NK-92 (cell line): ENCODE measurements around the gene HMG20A.

Experiments used
- DNase-seq: peaks from one replicate; lab custom pipeline; 2025; ENCODE audit not compliant: unreplicated experiment; lab: John Stamatoyannopoulos, UW

Gene HMG20A

GRCh38 chr15:77474310-77474988, 53.8 kb downstream of the HMG20A start:
- DNase-seq: no peak

DNA sequence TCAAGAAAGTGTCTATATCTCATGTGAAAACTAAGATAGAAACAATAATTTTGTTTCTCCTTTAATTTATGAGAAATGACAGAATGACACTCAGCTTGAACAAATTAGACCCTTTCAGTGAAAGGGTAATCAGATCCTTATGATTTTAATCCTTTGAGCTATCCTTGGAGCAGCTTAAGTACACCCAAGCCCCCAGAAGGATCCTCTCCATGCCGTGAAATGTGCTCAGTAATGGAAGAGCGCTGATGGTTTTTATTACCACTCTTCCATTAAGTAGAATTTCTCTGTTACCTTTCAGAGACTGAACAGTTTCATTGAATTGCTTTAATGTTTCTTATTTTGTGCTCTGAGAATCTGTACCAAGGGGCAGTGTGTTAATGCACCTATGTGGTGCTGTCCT, 54.3 kb downstream of the HMG20A start:
- no peak for DNase-seq

GRCh38 chr15:77475898-77476297, 55.2 kb downstream of the HMG20A start:
- no peak for DNase-seq

- DNase-seq: no peak
Observed at GRCh38 chr15:77476995-77477394, 56.3 kb downstream of the HMG20A start.

DNA sequence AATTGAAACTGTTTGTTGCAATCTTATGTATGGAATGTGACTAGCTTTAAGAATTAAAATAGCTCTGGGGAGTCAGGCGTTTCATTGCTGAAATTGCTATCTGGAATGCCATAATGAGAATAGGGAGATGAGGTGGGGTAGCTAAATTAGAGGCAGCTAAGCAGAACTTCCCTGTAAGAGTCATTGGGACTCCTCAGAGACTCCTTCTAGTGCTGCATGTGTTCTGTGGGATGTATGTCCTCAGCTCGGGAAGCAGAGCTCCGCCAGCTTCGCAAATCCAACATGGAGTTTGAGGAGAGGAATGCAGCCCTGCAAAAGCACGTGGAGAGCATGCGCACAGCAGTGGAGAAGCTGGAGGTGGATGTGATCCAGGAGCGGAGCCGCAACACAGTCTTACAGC, 57.4 kb downstream of the HMG20A start:
- DNase-seq: no peak

DNA sequence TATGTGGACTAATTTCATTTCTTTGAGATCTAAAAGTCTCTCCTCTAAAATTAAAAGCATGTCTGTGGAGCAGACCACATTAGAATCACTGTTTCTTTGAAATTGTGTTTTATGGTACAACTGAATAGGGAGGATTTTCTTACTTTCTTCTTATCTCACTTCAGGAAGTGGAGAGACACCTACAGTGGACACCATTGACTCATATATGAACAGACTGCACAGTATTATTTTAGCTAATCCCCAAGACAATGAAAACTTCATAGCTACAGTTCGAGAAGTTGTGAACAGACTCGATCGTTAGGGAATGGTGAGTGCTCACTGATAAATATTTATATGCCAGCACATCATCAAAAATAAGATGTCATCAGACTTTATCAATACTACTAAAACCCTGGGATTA, 58.3 kb downstream of the HMG20A start:
- DNase-seq: no peak

- no peak for DNase-seq
Observed at GRCh38 chr15:77480859-77481633, 60.4 kb downstream of the HMG20A start.

- no peak for DNase-seq
Observed at GRCh38 chr15:77481670-77482069, 61.0 kb downstream of the HMG20A start.

DNA sequence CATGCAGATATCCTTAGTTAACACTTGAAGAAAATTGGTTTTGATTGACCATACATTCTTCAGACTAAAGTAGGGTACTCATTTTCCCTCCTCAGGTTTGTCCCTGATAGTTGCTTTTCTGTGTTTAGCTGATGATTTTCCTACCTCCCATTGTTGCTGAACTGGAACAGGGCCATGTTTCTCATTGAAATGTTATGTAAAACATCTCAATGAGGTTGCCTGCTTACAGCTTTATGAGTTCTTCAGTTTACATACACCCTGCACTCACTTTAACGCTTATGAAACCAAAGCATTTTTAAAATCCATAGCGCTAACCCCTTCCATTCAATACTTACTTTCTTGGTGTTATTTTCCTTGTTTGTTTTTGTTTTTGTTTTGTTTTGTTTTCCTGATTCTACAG, 61.9 kb downstream of the HMG20A start:
- no peak for DNase-seq

DNA sequence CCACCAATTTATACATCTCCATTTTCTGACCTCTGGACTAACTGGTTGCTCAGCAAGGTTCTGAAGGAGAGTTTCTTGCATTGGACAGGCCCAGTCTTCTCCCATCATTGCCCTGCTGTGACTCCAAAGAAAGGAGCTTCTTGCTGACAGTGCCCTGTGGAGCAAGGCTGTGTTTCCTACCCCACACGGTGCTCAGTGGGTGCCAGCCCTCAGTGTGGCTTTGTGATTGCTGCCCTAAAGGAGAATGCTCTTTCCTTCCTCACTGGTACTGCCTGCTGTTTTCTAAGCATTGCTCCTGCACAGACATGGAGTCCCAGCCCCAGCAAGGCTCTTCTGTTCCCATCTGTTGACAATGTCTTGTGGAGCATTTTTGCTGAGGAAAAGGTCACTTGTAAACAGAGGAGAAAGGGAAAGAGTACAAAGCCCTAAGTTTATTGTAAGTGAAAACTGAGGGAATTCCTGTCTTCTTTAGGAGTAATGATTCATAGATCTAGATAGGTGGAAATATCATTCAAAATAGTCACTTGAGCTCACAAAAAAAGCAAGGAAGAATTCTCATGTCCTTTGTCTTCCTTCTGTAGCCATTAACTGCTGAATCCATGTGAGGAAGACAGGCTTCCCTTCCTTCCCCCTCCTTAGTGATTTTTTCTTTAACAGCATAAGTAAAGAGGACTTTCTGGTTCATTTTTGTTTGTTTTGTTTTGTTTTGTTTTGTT, 62.9 kb downstream of the HMG20A start:
- no peak for DNase-seq

DNA sequence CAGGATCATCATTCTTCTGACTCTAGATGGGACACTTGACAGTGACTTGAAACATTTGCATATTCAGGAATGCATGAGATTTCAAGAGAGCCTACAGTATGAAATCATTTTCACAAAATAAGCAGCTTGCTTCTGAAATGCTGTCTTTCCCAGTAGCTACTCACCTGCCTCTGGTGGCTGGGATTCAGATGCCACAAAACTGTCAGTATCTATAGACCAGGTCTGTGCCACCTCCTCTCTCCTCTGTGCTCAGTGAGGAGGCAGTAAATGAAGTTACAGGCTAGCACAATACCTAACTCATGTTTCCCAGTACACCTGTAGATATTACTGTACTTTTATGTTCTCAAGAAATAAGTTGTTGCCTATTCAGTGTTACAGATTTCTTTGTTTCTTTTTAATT, 64.3 kb downstream of the HMG20A start:
- no peak for DNase-seq

- DNase-seq: no peak
Observed at GRCh38 chr15:77486542-77487468, 66.1 kb downstream of the HMG20A start.

DNA sequence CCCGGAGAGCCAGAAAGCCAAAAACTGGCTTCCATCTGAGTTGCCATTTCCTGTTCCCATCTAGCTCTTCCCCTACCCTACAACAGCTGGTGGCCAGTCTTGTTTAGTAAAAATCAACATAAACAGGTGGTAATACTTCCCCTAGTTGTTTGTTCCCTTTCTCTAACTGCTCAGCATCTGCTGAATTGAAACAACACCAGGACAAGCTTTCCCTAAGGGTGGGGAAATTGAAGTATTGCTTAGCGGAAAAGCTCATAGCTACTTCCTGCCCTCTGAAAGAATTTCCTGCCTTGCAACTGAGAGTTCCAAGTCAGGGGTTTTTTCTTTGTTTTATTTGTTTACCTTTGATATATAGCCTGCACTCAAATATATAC, 66.8 kb downstream of the HMG20A start:
- DNase-seq: no peak

DNA sequence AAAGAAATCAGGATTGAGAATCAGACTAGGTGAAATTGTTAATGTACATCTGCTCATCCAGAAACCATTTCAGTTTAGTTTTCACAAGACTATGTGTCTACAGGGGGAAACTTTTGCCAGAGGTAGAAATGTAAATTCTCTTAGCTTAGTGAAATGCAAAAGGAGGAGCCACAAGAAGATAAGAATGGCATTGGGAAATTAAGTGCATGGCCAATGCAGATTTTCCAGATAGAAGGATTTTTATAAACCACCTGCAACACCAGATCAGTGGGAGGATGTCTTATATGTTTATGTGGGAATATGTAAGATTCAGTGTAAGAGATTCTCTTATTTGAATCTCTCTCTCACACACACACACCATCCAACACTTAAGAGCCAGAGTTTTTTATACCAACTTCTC, 67.2 kb downstream of the HMG20A start:
- DNase-seq: no peak

GRCh38 chr15:77489647-77490046, 69.0 kb downstream of the HMG20A start:
- DNase-seq: no peak

DNA sequence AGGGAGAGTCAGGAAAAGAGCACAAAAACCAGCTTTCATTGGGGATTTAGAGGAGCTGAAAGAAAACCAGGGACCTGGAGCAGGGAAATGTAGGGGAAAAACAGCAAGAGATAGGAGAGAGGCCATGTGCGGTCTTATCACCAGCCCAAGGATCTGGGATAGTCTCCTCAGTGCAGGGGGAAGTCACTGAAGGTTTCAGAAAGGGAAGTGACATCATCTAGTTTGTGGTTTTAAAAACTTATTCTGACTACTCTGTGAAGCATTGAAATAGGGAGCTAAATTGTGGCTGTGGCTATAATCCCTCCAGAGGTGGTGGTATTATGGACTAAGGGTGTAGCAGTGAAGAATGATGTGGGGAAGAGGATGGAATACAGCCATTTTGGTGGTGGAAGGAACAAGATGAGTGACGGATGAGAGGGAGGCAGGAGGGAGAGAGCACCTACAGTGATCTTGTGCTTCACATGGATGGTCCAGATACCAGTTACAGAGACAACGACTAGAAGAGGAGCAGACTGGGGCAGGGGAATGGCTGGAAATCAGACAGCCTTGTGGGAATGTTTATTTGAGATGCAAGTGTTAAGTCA, 72.7 kb downstream of the HMG20A start:
- no peak for DNase-seq

DNA sequence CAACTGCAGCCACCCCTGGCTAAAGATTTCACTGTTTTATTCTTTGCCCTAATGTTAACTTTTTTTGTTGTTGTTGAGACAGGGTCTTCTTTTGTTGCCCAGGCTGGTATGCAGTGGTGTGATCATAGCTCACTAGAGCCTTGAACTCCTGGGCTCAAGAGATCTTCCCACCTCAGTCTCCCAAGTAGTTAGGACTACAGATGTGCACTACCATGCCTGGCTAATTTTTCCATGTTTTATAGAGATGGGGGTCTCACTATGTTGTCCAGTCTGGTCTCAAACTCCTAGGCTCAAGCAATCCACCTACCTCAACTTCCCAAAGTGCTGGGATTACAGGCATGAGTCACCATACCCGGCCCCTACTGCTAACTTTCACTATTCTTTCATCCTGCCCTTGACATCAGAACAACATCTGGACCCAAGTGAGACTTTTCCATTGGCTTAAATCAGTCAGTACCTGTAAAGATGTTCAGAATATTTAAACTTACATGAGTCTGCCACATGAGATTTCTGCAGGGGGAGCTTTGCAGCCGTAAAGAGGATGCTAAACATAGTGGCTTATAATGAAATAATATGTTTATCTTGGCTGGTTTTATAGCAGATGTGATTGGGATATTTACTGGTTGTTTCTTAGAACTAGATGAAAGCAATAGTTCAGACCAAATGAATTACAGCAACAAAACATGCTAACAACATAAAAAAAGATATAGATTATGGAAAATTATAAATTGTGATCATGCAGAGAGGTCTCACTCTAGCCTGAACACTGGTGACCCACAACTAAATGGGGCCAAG, 73.6 kb downstream of the HMG20A start:
- no peak for DNase-seq

- no peak for DNase-seq
Observed at GRCh38 chr15:77494964-77495363, 74.3 kb downstream of the HMG20A start.

GRCh38 chr15:77495838-77496596, 75.3 kb downstream of the HMG20A start:
- DNase-seq: no peak
